Common myeloid progenitor, CD34-positive (primary cell): ENCODE measurements around the gene MMP1.

Experiments
- CTCF ChIA-PET: fragments of 350-600 bp; sonication (Branson Sonifier 250); formaldehyde crosslinking; loops from one replicate; lab custom pipeline; 2021; ENCODE audit warnings: antibody characterized with exemption; lab: Charles Lee
- POLR2A ChIA-PET: fragments of 350-600 bp; sonication (Branson Sonifier 250); formaldehyde crosslinking; loops from one replicate; lab custom pipeline; 2021; ENCODE audit warnings: antibody characterized with exemption; lab: Charles Lee
- DNase-seq, 3 donors: peaks; one replicate each; pipeline versions ENCODE4 v3.0.0 to v3.0.0-alpha.2; 2013
- H3K27ac ChIP-seq, 2 experiments: 1 replicate in 1 of 2; 2 replicates in 1 of 2; pipeline ENCODE4 v1.7.0; 2013; ENCODE audit warnings: inconsistent platforms in 2 of 2, low read length in 2 of 2, mild to moderate bottlenecking in 2 of 2, low read depth in 1 of 2, moderate library complexity in 1 of 2; ENCODE audit not compliant: severe bottlenecking in 2 of 2, insufficient read depth in 1 of 2, poor library complexity in 1 of 2
- H3K27me3 ChIP-seq, 5 experiments: replicated peaks in 2 of 5; 1 replicate in 3 of 5; 2 replicates in 2 of 5; pipeline versions ENCODE4 v1.6.1 to v1.7.0; 2013; ENCODE audit warnings: low read length in 4 of 5, mild to moderate bottlenecking in 2 of 5, moderate library complexity in 2 of 5, inconsistent platforms in 1 of 5; ENCODE audit not compliant: insufficient read depth in 5 of 5, control insufficient read depth in 4 of 5
- H3K36me3 ChIP-seq, 4 experiments: 1 replicate in 2 of 4; 2 replicates in 2 of 4; pipeline versions ENCODE4 v1.6.1 to v1.7.0; 2013; ENCODE audit warnings: low read length in 3 of 4, control low read depth in 1 of 4, mild to moderate bottlenecking in 1 of 4; ENCODE audit not compliant: control insufficient read depth in 4 of 4, insufficient read depth in 4 of 4
- H3K4me1 ChIP-seq, 4 experiments: 1 replicate in 3 of 4; 2 replicates in 1 of 4; pipeline versions ENCODE4 v1.6.1 to v1.7.1; 2013; ENCODE audit warnings: low read length in 3 of 4, mild to moderate bottlenecking in 3 of 4, control low read depth in 1 of 4, inconsistent platforms in 1 of 4, moderate library complexity in 1 of 4; ENCODE audit not compliant: control insufficient read depth in 4 of 4, insufficient read depth in 4 of 4; ENCODE audit errors: control extremely low read depth in 1 of 4
- H3K4me3 ChIP-seq, 7 experiments: 1 replicate in 4 of 7; 2 replicates in 3 of 7; pipeline versions ENCODE4 v1.5.1 to v1.7.0; 2013; ENCODE audit warnings: mild to moderate bottlenecking in 7 of 7, low read length in 6 of 7, moderate library complexity in 6 of 7, inconsistent platforms in 2 of 7, low read depth in 2 of 7, control low read depth in 1 of 7; ENCODE audit not compliant: insufficient read depth in 4 of 7, control insufficient read depth in 1 of 7; ENCODE audit errors: extremely low read depth in 1 of 7
- H3K9me3 ChIP-seq, 5 experiments: 1 replicate in 4 of 5; 2 replicates in 1 of 5; pipeline versions ENCODE4 v1.6.1 to v1.7.1; 2013; ENCODE audit warnings: low read length in 4 of 5, mild to moderate bottlenecking in 2 of 5, inconsistent platforms in 1 of 5, low read depth in 1 of 5, moderate library complexity in 1 of 5; ENCODE audit not compliant: control insufficient read depth in 4 of 5, insufficient read depth in 2 of 5; ENCODE audit errors: control extremely low read depth in 1 of 5
- WGBS: methylation state at CpG from one replicate; pipeline ENCODE4 v1.1.5; 2013; ENCODE audit not compliant: insufficient coverage; 5-methylcytosine and 5-hydroxymethylcytosine counted together

MMP1 gene

GRCh38 chr11:102807921-102808320 lies 10.0 kb upstream of the MMP1 start:
- CTCF ChIA-PET = no interaction called here
- Histone ChIP-seq H3K27ac (no peak overlapping the region), H3K9me3 (no peaks in the 10 kb centered on the region), H3K4me3 (no peak overlapping the region), H3K27me3 (peaks cover 0 to 5% (median 2%) of the 10 kb centered on the region in 5 experiments), H3K36me3 (no peaks in the 10 kb centered on the region), H3K4me1 (no peaks in the 10 kb centered on the region)
- WGBS = 45% methylated on average over 16 of the region's 19 CpGs
- peak; percentile 21 to 50 (median 45) for DNase-seq
- POLR2A ChIA-PET = no interaction called here

GRCh38 chr11:102806296-102806695 lies 8.3 kb upstream of the MMP1 start:
- no peaks in the 10 kb centered on the region for H3K4me1 ChIP-seq
- 100% methylated on average over 1 of the region's 3 CpGs for WGBS
- DNase-seq = no peak
- H3K27me3 ChIP-seq = peaks cover 0 to 4% (median 2%) of the 10 kb centered on the region in 5 experiments
- ChIA-PET POLR2A (no interaction called here), CTCF (no interaction called here)
- H3K27ac ChIP-seq = no peak overlapping the region
- H3K36me3 ChIP-seq = no peaks in the 10 kb centered on the region
- H3K4me3 ChIP-seq = no peak overlapping the region
- no peaks in the 10 kb centered on the region for H3K9me3 ChIP-seq

- H3K4me3 ChIP-seq = no peak overlapping the region
- no peaks in the 10 kb centered on the region for H3K4me1 ChIP-seq
- ChIA-PET CTCF (interaction anchor here (1.1 to 1.3 kb wide), 3 partner anchors 9 to 18 kb away, joined by 3 to 5 read pairs (median 3); no protein-coding TSS in a partner anchor), POLR2A (no interaction called here)
- no CpG with 5 or more reads among the region's 2 CpGs for WGBS
- no peaks in the 10 kb centered on the region for H3K36me3 ChIP-seq
- no peak overlapping the region for H3K27ac ChIP-seq
- H3K9me3 ChIP-seq = no peaks in the 10 kb centered on the region
- peak in 1 of 3 donors; percentile 13 for DNase-seq
- peaks cover 0 to 2% (median 0%) of the 10 kb centered on the region in 5 experiments for H3K27me3 ChIP-seq
These were observed 4.4 kb upstream of the MMP1 start for GRCh38 chr11:102802341-102802740.

- Histone ChIP-seq H3K4me1 (no peaks in the 10 kb centered on the region), H3K27me3 (peaks cover 0 to 4% (median 0%) of the 10 kb centered on the region in 5 experiments), H3K36me3 (no peaks in the 10 kb centered on the region), H3K27ac (no peak overlapping the region), H3K9me3 (no peaks in the 10 kb centered on the region), H3K4me3 (no peak overlapping the region)
- CTCF ChIA-PET = no interaction called here
- POLR2A ChIA-PET = no interaction called here
- DNase-seq = no peak
- 100% methylated on average over 2 of the region's 4 CpGs for WGBS
These were observed 2.8 kb upstream of the MMP1 start for GRCh38 chr11:102800767-102801166.

- WGBS = 92% methylated on average over 4 of the region's 6 CpGs
- no peaks in the 10 kb centered on the region for H3K4me1 ChIP-seq
- no peak overlapping the region for H3K27ac ChIP-seq
- ChIA-PET POLR2A (no interaction called here), CTCF (no interaction called here)
- H3K4me3 ChIP-seq = no peak overlapping the region
- no peak for DNase-seq
- peaks cover 0 to 4% (median 0%) of the 10 kb centered on the region in 5 experiments for H3K27me3 ChIP-seq
- H3K9me3 ChIP-seq = no peaks in the 10 kb centered on the region
- H3K36me3 ChIP-seq = no peaks in the 10 kb centered on the region
These were observed 1.9 kb upstream of the MMP1 start for GRCh38 chr11:102799681-102800340.

GRCh38 chr11:102794382-102794781 lies 3.6 kb downstream of the MMP1 start:
- POLR2A ChIA-PET = no interaction called here
- DNase-seq = peak; percentile 33 to 64 (median 54)
- CTCF ChIA-PET = interaction anchor here (1.1 to 1.8 kb wide), 3 partner anchors 12 to 144 kb away, joined by 3 to 5 read pairs (median 4); no protein-coding TSS in a partner anchor

GRCh38 chr11:102793677-102794290 lies 4.2 kb downstream of the MMP1 start:
- Histone ChIP-seq H3K36me3 (no peaks in the 10 kb centered on the region), H3K9me3 (no peaks in the 10 kb centered on the region), H3K4me1 (no peaks in the 10 kb centered on the region), H3K27me3 (peaks cover 0 to 4% (median 0%) of the 10 kb centered on the region in 5 experiments), H3K4me3 (no peak overlapping the region), H3K27ac (no peak overlapping the region)
- POLR2A ChIA-PET = interaction anchor here (0.5 kb wide), 1 partner anchor 195 kb away, joined by 3 read pairs; no protein-coding TSS in a partner anchor
- no peak for DNase-seq
- whole genome bisulfite sequencing = 98% methylated on average over 4 of the region's 6 CpGs
- CTCF ChIA-PET = interaction anchor here (1.0 to 1.9 kb wide), 4 partner anchors 9 to 62 kb away, joined by 3 to 4 read pairs (median 3); no protein-coding TSS in a partner anchor

More at GRCh38 chr11:102794382-102794781, 3.6 kb downstream of the MMP1 start:
- no peak overlapping the region for H3K27ac ChIP-seq
- no peak overlapping the region for H3K4me3 ChIP-seq
- no peaks in the 10 kb centered on the region for H3K36me3 ChIP-seq
- H3K4me1 ChIP-seq = no peaks in the 10 kb centered on the region
- no peaks in the 10 kb centered on the region for H3K9me3 ChIP-seq
- peaks cover 0 to 4% (median 0%) of the 10 kb centered on the region in 5 experiments for H3K27me3 ChIP-seq
